GM12878 (cell line): ENCODE data around the gene SPP2.

Experiments
- CEBPB ChIP-seq, 2 experiments: fragments of 150-350 bp in 1 of 2; IDR thresholded peaks; 2 replicates each; pipeline ENCODE4 v1.6.1; 2012 to 2014; ENCODE audit warnings: low read depth in 2 of 2, low read length in 2 of 2, borderline replicate concordance in 1 of 2, inconsistent platforms in 1 of 2
- EZH2 ChIP-seq: IDR thresholded peaks from 2 replicates; pipeline ENCODE4 v1.6.1; 2012; ENCODE audit warnings: low read depth, mild to moderate bottlenecking, control low read depth, inconsistent platforms, low read length, borderline replicate concordance; ENCODE audit not compliant: control insufficient read depth
- MAX ChIP-seq: IDR thresholded peaks from 2 replicates; pipeline ENCODE4 v1.6.1; 2012; ENCODE audit warnings: low read depth, low read length, improper control_type of control experiment
- NFXL1 ChIP-seq: fragments of 450-650 bp; IDR thresholded peaks from 2 replicates; pipeline ENCODE4 v1.6.1; 2017; ENCODE audit warnings: antibody characterized with exemption, mild to moderate bottlenecking, borderline replicate concordance
- NFYA ChIP-seq: IDR thresholded peaks from 2 replicates; pipeline ENCODE4 v1.6.1; 2011; ENCODE audit warnings: low read depth, mild to moderate bottlenecking, low read length, improper control_type of control experiment, borderline replicate concordance
- POLR2A ChIP-seq: IDR thresholded peaks from 2 replicates; pipeline ENCODE4 v1.6.1; 2011; ENCODE audit warnings: low read depth, mild to moderate bottlenecking, low read length
- TAF1 ChIP-seq: IDR thresholded peaks from 2 replicates; pipeline ENCODE4 v1.6.1; 2011; ENCODE audit warnings: mild to moderate bottlenecking, low read depth, low read length, borderline replicate concordance
- ZBTB4 ChIP-seq: fragments of 450-650 bp; formaldehyde crosslinking; IDR thresholded peaks from 2 replicates; pipeline ENCODE4 v1.4.0; 2022; ENCODE audit warnings: mild to moderate bottlenecking, moderate library complexity
- ZSCAN29 ChIP-seq: fragments of 450-650 bp; IDR thresholded peaks from 2 replicates; pipeline ENCODE4 v1.6.1; 2017; ENCODE audit warnings: mild to moderate bottlenecking, moderate library complexity

GRCh38 chr2:234066587-234066986 lies 16.1 kb downstream of the SPP2 start:
- TF ChIP-seq CEBPB (IDR thresholded peaks at IDR 0.05; ENCODE audit: borderline replicate concordance in 1 of 2, low read depth in 2 of 2, low read length in 2 of 2) = no peak
- TF ChIP-seq TAF1 = no peak
- TF ChIP-seq ZSCAN29 = no peak
- no peak for TF ChIP-seq EZH2
- no peak for TF ChIP-seq NFYA
- TF ChIP-seq NFXL1 = no peak
- TF ChIP-seq ZBTB4 (CRISPR knock-in tag) = no peak
- TF ChIP-seq POLR2A = no peak
- no peak for TF ChIP-seq MAX
